SK-N-SH treated with all-trans-retinoic acid at 6 μM for 48 hours (cell line): ENCODE data around the gene GJB5.
A peak's percentile ranks its signal among the peaks of the same experiment; 100 is the strongest.

Source experiments
- ATAC-seq: fragments of 200-7000 bp; cut with Tn5 transposase; 3 replicates; pipeline ENCODE4 v1.9.1; 2020; ENCODE audit warnings: mild to moderate bottlenecking, moderate library complexity
- ARNTL ChIP-seq: fragments of 450-650 bp; formaldehyde crosslinking; IDR thresholded peaks from 2 replicates; pipeline ENCODE4 v1.5.0; 2020; ENCODE audit warnings: low read depth, mild to moderate bottlenecking, moderate library complexity, borderline replicate concordance
- BACH2 ChIP-seq: fragments of 250-450 bp; sonication (Bioruptor Pico); IDR thresholded peaks from 2 replicates; pipeline ENCODE4 v1.9.0; 2021; ENCODE audit warnings: mild to moderate bottlenecking, borderline replicate concordance
- CSDC2 ChIP-seq: fragments of 250-450 bp; sonication (Bioruptor Pico); IDR thresholded peaks from 2 replicates; pipeline ENCODE4 v1.5.0; 2020; ENCODE audit warnings: mild to moderate bottlenecking, moderate library complexity
- GLIS3 ChIP-seq: fragments of 250-450 bp; sonication (Bioruptor Pico); IDR thresholded peaks from 2 replicates; pipeline ENCODE4 v1.5.0; 2020; ENCODE audit warnings: mild to moderate bottlenecking, moderate library complexity
- ISL1 ChIP-seq: fragments of 250-450 bp; sonication (Bioruptor Pico); IDR thresholded peaks from 2 replicates; pipeline ENCODE4 v2.1.2; 2022; ENCODE audit warnings: mild to moderate bottlenecking, moderate library complexity
- OSR1 ChIP-seq: fragments of 250-450 bp; sonication (Bioruptor Pico); IDR thresholded peaks from 2 replicates; pipeline ENCODE4 v1.8.0; 2022; ENCODE audit warnings: moderate library complexity, mild to moderate bottlenecking, inconsistent platforms
- PPARA ChIP-seq: fragments of 250-450 bp; sonication (Bioruptor Pico); IDR thresholded peaks from 2 replicates; pipeline ENCODE4 v1.5.0; 2020; ENCODE audit warnings: mild to moderate bottlenecking, borderline replicate concordance
- RARB ChIP-seq: fragments of 250-450 bp; sonication (Bioruptor Pico); IDR thresholded peaks from 2 replicates; pipeline ENCODE4 v1.8.0; 2021; ENCODE audit warnings: mild to moderate bottlenecking, moderate library complexity
- SNAI2 ChIP-seq: fragments of 250-450 bp; sonication (Bioruptor Pico); IDR thresholded peaks from 2 replicates; pipeline ENCODE4 v1.5.0; 2020; ENCODE audit warnings: mild to moderate bottlenecking, moderate library complexity
- TCF4 ChIP-seq: fragments of 250-450 bp; sonication (Bioruptor Pico); IDR thresholded peaks from 2 replicates; pipeline ENCODE4 v1.8.0; 2021; ENCODE audit warnings: mild to moderate bottlenecking, moderate library complexity, borderline replicate concordance
- TOX ChIP-seq: fragments of 250-450 bp; sonication (Bioruptor Pico); IDR thresholded peaks from 2 replicates; pipeline ENCODE4 v1.8.0; 2021; ENCODE audit warnings: mild to moderate bottlenecking, moderate library complexity, borderline replicate concordance
- ZC3H10 ChIP-seq: fragments of 250-450 bp; sonication (Bioruptor Pico); IDR thresholded peaks from 2 replicates; pipeline ENCODE4 v1.5.1; 2021; ENCODE audit warnings: mild to moderate bottlenecking, moderate library complexity
- ZFP30 ChIP-seq: fragments of 450-650 bp; formaldehyde crosslinking; IDR thresholded peaks from 2 replicates; pipeline ENCODE4 v1.5.0; 2022; ENCODE audit warnings: mild to moderate bottlenecking, moderate library complexity
- ZNF565 ChIP-seq: fragments of 450-650 bp; formaldehyde crosslinking; conservative IDR thresholded peaks from 2 replicates; pipeline ENCODE4 v1.5.0; 2020; ENCODE audit warnings: low read depth, mild to moderate bottlenecking, moderate library complexity
- ZNF70 ChIP-seq: fragments of 450-650 bp; formaldehyde crosslinking; IDR thresholded peaks from 2 replicates; pipeline ENCODE4 v1.5.0; 2020; ENCODE audit warnings: mild to moderate bottlenecking, moderate library complexity
- ZNF8 ChIP-seq: fragments of 450-650 bp; formaldehyde crosslinking; IDR thresholded peaks from 2 replicates; pipeline ENCODE4 v1.5.0; 2020; ENCODE audit warnings: mild to moderate bottlenecking, moderate library complexity
- TF ChIP-seq, protein P1 (sequence below): fragments of 250-450 bp; sonication (Bioruptor Pico); IDR thresholded peaks from 2 replicates; pipeline ENCODE4 v1.5.0; 2020; ENCODE audit warnings: mild to moderate bottlenecking, moderate library complexity
- TF ChIP-seq, protein P2 (sequence below): fragments of 250-450 bp; sonication (Bioruptor Pico); IDR thresholded peaks from 2 replicates; pipeline ENCODE4 v1.8.0; 2020; ENCODE audit warnings: mild to moderate bottlenecking, moderate library complexity, borderline replicate concordance
- TF ChIP-seq, protein P3 (sequence below): fragments of 250-450 bp; sonication (Bioruptor Pico); IDR thresholded peaks from 2 replicates; pipeline ENCODE4 v1.5.1; 2020; ENCODE audit warnings: low read depth, mild to moderate bottlenecking, moderate library complexity
- TF ChIP-seq, protein P4 (sequence below): fragments of 250-450 bp; sonication (Bioruptor Pico); IDR thresholded peaks from 2 replicates; pipeline ENCODE4 v1.5.1; 2021; ENCODE audit warnings: mild to moderate bottlenecking, moderate library complexity
- TF ChIP-seq, protein P5 (sequence below): fragments of 250-450 bp; sonication (Bioruptor Pico); IDR thresholded peaks from 2 replicates; pipeline ENCODE4 v1.8.0; 2021; ENCODE audit warnings: low read depth, mild to moderate bottlenecking, moderate library complexity, borderline replicate concordance

GJB5 gene

DNA sequence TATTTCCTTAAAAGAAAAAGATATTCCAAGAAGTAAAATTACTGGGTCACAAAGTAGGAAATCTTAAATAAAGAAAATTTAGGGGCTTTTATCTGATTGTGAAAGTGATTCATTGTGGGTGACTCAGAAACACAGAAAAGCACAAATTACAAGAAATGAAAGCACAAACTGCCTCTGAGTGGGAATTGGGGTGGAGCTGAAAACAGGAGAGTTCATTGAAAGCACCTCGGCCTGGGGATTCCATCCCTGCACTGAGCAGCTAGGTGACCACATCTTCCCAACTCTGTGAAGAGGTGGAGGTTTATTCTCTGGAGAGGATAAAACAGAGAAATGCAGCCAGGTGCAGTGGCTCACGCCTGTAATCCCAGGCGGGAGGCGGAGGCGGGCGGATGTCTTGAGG lies 45.4 kb downstream of the GJB5 start (continued):
- TF ChIP-seq, protein P1, sequence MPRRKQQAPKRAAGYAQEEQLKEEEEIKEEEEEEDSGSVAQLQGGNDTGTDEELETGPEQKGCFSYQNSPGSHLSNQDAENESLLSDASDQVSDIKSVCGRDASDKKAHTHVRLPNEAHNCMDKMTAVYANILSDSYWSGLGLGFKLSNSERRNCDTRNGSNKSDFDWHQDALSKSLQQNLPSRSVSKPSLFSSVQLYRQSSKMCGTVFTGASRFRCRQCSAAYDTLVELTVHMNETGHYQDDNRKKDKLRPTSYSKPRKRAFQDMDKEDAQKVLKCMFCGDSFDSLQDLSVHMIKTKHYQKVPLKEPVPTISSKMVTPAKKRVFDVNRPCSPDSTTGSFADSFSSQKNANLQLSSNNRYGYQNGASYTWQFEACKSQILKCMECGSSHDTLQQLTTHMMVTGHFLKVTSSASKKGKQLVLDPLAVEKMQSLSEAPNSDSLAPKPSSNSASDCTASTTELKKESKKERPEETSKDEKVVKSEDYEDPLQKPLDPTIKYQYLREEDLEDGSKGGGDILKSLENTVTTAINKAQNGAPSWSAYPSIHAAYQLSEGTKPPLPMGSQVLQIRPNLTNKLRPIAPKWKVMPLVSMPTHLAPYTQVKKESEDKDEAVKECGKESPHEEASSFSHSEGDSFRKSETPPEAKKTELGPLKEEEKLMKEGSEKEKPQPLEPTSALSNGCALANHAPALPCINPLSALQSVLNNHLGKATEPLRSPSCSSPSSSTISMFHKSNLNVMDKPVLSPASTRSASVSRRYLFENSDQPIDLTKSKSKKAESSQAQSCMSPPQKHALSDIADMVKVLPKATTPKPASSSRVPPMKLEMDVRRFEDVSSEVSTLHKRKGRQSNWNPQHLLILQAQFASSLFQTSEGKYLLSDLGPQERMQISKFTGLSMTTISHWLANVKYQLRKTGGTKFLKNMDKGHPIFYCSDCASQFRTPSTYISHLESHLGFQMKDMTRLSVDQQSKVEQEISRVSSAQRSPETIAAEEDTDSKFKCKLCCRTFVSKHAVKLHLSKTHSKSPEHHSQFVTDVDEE = no peak
- no peak for TF ChIP-seq ISL1
- TF ChIP-seq BACH2 = no peak
- no peak for TF ChIP-seq GLIS3 (CRISPR knock-in tag)
- no peak for TF ChIP-seq ZNF70 (CRISPR knock-in tag)
- TF ChIP-seq, protein P2, sequence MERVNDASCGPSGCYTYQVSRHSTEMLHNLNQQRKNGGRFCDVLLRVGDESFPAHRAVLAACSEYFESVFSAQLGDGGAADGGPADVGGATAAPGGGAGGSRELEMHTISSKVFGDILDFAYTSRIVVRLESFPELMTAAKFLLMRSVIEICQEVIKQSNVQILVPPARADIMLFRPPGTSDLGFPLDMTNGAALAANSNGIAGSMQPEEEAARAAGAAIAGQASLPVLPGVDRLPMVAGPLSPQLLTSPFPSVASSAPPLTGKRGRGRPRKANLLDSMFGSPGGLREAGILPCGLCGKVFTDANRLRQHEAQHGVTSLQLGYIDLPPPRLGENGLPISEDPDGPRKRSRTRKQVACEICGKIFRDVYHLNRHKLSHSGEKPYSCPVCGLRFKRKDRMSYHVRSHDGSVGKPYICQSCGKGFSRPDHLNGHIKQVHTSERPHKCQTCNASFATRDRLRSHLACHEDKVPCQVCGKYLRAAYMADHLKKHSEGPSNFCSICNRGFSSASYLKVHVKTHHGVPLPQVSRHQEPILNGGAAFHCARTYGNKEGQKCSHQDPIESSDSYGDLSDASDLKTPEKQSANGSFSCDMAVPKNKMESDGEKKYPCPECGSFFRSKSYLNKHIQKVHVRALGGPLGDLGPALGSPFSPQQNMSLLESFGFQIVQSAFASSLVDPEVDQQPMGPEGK = no peak

DNA sequence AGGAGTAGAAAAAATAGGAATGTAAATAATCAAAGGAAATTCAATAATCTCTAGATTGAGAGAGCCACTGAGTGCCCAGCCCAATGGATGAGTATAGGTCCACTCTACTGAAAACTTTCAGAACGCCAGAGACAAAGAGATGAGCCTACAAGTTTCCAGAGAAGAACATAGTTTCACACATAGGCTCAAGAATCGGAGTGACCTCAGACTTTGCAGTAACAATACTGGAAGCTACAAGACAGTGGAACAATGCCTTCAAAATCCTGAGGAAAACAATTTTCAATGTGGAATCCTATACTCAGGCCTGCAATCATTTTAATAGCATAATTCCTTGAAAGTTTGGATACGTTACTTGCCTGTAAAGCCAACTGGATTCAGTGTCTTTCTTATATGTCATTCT lies 48.9 kb downstream of the GJB5 start:
- no peak for ATAC-seq
- no peak for TF ChIP-seq TCF4 (CRISPR knock-in tag)
- TF ChIP-seq OSR1 (CRISPR knock-in tag) = no peak
- no peak for TF ChIP-seq ZFP30
- TF ChIP-seq BACH2 = no peak
- no peak for TF ChIP-seq ZNF70 (CRISPR knock-in tag)
- TF ChIP-seq, protein P3, sequence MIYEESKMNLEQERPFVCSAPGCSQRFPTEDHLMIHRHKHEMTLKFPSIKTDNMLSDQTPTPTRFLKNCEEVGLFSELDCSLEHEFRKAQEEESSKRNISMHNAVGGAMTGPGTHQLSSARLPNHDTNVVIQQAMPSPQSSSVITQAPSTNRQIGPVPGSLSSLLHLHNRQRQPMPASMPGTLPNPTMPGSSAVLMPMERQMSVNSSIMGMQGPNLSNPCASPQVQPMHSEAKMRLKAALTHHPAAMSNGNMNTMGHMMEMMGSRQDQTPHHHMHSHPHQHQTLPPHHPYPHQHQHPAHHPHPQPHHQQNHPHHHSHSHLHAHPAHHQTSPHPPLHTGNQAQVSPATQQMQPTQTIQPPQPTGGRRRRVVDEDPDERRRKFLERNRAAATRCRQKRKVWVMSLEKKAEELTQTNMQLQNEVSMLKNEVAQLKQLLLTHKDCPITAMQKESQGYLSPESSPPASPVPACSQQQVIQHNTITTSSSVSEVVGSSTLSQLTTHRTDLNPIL (CRISPR knock-in tag) = no peak
- TF ChIP-seq, protein P2 = no peak
- no peak for TF ChIP-seq PPARA (CRISPR knock-in tag)
- TF ChIP-seq ISL1 = no peak
- TF ChIP-seq ARNTL (CRISPR knock-in tag) = no peak
- no peak for TF ChIP-seq CSDC2 (CRISPR knock-in tag)
- TF ChIP-seq, protein P4, sequence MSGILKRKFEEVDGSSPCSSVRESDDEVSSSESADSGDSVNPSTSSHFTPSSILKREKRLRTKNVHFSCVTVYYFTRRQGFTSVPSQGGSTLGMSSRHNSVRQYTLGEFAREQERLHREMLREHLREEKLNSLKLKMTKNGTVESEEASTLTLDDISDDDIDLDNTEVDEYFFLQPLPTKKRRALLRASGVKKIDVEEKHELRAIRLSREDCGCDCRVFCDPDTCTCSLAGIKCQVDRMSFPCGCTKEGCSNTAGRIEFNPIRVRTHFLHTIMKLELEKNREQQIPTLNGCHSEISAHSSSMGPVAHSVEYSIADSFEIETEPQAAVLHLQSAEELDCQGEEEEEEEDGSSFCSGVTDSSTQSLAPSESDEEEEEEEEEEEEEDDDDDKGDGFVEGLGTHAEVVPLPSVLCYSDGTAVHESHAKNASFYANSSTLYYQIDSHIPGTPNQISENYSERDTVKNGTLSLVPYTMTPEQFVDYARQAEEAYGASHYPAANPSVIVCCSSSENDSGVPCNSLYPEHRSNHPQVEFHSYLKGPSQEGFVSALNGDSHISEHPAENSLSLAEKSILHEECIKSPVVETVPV (CRISPR knock-in tag) = no peak
- no peak for TF ChIP-seq ZNF565 (CRISPR knock-in tag)
- TF ChIP-seq TOX (CRISPR knock-in tag) = no peak
- no peak for TF ChIP-seq ZC3H10 (CRISPR knock-in tag)
- no peak for TF ChIP-seq ZNF8 (CRISPR knock-in tag)
- no peak for TF ChIP-seq GLIS3 (CRISPR knock-in tag)

DNA sequence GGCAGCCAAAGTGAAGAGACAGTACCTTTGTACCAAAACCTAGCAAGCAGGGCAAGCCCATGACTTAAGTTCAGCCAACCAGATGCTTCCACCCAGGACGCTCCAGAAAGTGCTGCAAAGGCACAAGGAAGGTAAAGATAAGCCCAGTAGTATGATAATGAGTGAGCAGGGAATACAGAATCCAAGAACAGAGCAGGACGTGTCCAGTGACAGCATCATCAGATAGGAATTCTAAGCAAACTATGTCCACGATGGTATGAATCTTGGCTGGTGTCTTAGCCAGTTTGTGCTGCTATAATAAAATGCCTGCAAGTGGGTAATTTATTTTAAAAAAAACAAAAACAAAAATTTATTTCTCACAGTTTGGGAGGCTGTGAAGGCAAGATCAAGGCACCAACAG lies 51.5 kb downstream of the GJB5 start:
- ATAC-seq = peak; percentile 25; the same call in 1 of the 3 replicates
- TF ChIP-seq RARB (CRISPR knock-in tag) (no peak), CSDC2 (CRISPR knock-in tag) (no peak), BACH2 (no peak), SNAI2 (CRISPR knock-in tag) (no peak)
- TF ChIP-seq, protein P1 = no peak
- TF ChIP-seq, protein P4 (CRISPR knock-in tag) = no peak
- TF ChIP-seq, protein P5, sequence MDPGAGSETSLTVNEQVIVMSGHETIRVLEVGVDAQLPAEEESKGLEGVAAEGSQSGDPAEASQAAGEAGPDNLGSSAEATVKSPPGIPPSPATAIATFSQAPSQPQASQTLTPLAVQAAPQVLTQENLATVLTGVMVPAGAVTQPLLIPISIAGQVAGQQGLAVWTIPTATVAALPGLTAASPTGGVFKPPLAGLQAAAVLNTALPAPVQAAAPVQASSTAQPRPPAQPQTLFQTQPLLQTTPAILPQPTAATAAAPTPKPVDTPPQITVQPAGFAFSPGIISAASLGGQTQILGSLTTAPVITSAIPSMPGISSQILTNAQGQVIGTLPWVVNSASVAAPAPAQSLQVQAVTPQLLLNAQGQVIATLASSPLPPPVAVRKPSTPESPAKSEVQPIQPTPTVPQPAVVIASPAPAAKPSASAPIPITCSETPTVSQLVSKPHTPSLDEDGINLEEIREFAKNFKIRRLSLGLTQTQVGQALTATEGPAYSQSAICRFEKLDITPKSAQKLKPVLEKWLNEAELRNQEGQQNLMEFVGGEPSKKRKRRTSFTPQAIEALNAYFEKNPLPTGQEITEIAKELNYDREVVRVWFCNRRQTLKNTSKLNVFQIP (CRISPR knock-in tag) = no peak
